K562 (cell line): Measurements from ENCODE around the gene SMARCD2. TPM values are rescaled to one million over a fixed set of nuclear protein-coding genes. Genes with fewer than 3 reads are reported as not detected.

Experiments
- E2F6 ChIP-seq, 2 experiments: IDR thresholded peaks; 2 replicates each; pipeline ENCODE4 v1.6.1; 2011; ENCODE audit warnings: borderline replicate concordance in 1 of 2, control low read depth in 1 of 2, low read depth in 1 of 2, low read length in 1 of 2, mild to moderate bottlenecking in 1 of 2, mixed read lengths in 1 of 2, moderate library complexity in 1 of 2; ENCODE audit not compliant: insufficient read depth in 1 of 2, insufficient read length in 1 of 2, poor library complexity in 1 of 2, severe bottlenecking in 1 of 2; ENCODE audit errors: extremely low read depth in 1 of 2
- ZNF766 ChIP-seq: fragments of 200-800 bp; sonication (Bioruptor generic); conservative IDR thresholded peaks from 2 replicates; pipeline ENCODE4 v1.6.1; 2016; ENCODE audit warnings: missing genetic modification characterization, missing compliant biosample characterization
- polyA plus RNA-seq, 8 experiments: library from polyadenylated mRNA; depleted of rRNA in 4 of 8; stranded (reverse) in 5 of 8; unstranded in 3 of 8; fragments of >200 nt; fragmentation: Nextera tagmentation in 2 of 8; fragmentation: Illumina TruSeq in 1 of 8; extraction: Ambion mirVana in 2 of 8; extraction: Trizol in 1 of 8; gene quantifications; 2 replicates each; pipeline versions ENCODE4 v1.2.1 to v1.2.3, GENCODE V29; 2011 to 2014; ENCODE audit warnings: inconsistent platforms in 1 of 8, missing spikeins in 1 of 8
- total RNA-seq, 7 experiments: library from RNA; depleted of rRNA in 6 of 7; stranded (reverse); fragments of >200 nt in 6 of 7; fragmentation: Illumina TruSeq in 2 of 7; extraction: Trizol in 2 of 7; gene quantifications; 2 replicates each; pipeline versions ENCODE4 v1.2.1 to v1.2.3, GENCODE V29; 2011 to 2021; ENCODE audit warnings: low replicate concordance in 1 of 7
- TF ChIP-seq, protein P1 (sequence below): fragments of 200-800 bp; sonication (Bioruptor generic); IDR thresholded peaks from 2 replicates; pipeline ENCODE4 v1.6.1; 2016; ENCODE audit warnings: missing genetic modification characterization, missing compliant biosample characterization

The SMARCD2 gene
- total and polyA plus RNA-seq, 9 of the 15 experiments (the other 6 are each of a cell fraction or from before 2014, with no cell fraction given) = 1.7 to 114 (median 90.3) TPM

GRCh38 chr17:63850401-63850800, 7.9 kb upstream of the SMARCD2 start (continued):
- TF ChIP-seq E2F6 (IDR thresholded peaks at IDR 0.05; ENCODE audit: borderline replicate concordance in 1 of 2, extremely low read depth in 1 of 2, insufficient read depth in 1 of 2, insufficient read length in 1 of 2, low read depth in 1 of 2, low read length in 1 of 2, poor library complexity in 1 of 2, severe bottlenecking in 1 of 2) (peak in 1 of 2 experiments; percentile 30), ZNF766 (CRISPR knock-in tag) (peak; percentile 80)
- TF ChIP-seq, protein P1, sequence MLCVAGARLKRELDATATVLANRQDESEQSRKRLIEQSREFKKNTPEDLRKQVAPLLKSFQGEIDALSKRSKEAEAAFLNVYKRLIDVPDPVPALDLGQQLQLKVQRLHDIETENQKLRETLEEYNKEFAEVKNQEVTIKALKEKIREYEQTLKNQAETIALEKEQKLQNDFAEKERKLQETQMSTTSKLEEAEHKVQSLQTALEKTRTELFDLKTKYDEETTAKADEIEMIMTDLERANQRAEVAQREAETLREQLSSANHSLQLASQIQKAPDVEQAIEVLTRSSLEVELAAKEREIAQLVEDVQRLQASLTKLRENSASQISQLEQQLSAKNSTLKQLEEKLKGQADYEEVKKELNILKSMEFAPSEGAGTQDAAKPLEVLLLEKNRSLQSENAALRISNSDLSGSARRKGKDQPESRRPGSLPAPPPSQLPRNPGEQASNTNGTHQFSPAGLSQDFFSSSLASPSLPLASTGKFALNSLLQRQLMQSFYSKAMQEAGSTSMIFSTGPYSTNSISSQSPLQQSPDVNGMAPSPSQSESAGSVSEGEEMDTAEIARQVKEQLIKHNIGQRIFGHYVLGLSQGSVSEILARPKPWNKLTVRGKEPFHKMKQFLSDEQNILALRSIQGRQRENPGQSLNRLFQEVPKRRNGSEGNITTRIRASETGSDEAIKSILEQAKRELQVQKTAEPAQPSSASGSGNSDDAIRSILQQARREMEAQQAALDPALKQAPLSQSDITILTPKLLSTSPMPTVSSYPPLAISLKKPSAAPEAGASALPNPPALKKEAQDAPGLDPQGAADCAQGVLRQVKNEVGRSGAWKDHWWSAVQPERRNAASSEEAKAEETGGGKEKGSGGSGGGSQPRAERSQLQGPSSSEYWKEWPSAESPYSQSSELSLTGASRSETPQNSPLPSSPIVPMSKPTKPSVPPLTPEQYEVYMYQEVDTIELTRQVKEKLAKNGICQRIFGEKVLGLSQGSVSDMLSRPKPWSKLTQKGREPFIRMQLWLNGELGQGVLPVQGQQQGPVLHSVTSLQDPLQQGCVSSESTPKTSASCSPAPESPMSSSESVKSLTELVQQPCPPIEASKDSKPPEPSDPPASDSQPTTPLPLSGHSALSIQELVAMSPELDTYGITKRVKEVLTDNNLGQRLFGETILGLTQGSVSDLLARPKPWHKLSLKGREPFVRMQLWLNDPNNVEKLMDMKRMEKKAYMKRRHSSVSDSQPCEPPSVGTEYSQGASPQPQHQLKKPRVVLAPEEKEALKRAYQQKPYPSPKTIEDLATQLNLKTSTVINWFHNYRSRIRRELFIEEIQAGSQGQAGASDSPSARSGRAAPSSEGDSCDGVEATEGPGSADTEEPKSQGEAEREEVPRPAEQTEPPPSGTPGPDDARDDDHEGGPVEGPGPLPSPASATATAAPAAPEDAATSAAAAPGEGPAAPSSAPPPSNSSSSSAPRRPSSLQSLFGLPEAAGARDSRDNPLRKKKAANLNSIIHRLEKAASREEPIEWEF (CRISPR knock-in tag) = no peak
